Smooth muscle cell of the umbilical artery (primary cell): ENCODE results near the gene PABPC1L2B. TPM values are rescaled to one million over a fixed set of nuclear protein-coding genes. Genes with fewer than 3 reads are reported as not detected.

Source experiments
- total RNA-seq: library from RNA; depleted of rRNA; stranded (reverse); fragments of >200 nt; gene quantifications from 2 replicates; pipeline ENCODE4 v1.2.3, GENCODE V29; 2014

The PABPC1L2B gene
- total RNA-seq: not detected in 2 replicates

GRCh38 chrX:73002733-73003132, at the start of gene PABPC1L2B:
Gene PABPC1L2B, plus strand, starts transcription at chrX:73002939. Its CDS starts 704 bp downstream, at chrX:73003643.

Other genes starting within 250 kb of the PABPC1L2B start
- not detected in 2 replicates for gene DMRTC1B, start 226.0 kb upstream of the PABPC1L2B start, total RNA-seq
- not detected in 2 replicates for gene FAM236B, start 220.3 kb upstream of the PABPC1L2B start, total RNA-seq
- gene FAM236D, start 194.7 kb upstream of the PABPC1L2B start, total RNA-seq: not detected in 2 replicates
- not detected in 2 replicates for gene FAM236C, start 90.3 kb upstream of the PABPC1L2B start, total RNA-seq
- gene FAM236A, start 64.7 kb upstream of the PABPC1L2B start, total RNA-seq: not detected in 2 replicates
- gene DMRTC1, start 59.1 kb upstream of the PABPC1L2B start, total RNA-seq: not detected in 2 replicates
- gene PABPC1L2A, start 76.6 kb downstream of the PABPC1L2B start, total RNA-seq: not detected in 2 replicates
- gene NAP1L2, start 211.9 kb downstream of the PABPC1L2B start, total RNA-seq: 0.59 and 0.78 TPM in 2 replicates